Measurements from ENCODE around the gene KDM2A. TPM values are rescaled to one million over a fixed set of nuclear protein-coding genes. Genes with fewer than 3 reads are reported as not detected.

The KDM2A gene
- total RNA-seq, 1 experiment from 2014 or later: 121 TPM

DNA sequence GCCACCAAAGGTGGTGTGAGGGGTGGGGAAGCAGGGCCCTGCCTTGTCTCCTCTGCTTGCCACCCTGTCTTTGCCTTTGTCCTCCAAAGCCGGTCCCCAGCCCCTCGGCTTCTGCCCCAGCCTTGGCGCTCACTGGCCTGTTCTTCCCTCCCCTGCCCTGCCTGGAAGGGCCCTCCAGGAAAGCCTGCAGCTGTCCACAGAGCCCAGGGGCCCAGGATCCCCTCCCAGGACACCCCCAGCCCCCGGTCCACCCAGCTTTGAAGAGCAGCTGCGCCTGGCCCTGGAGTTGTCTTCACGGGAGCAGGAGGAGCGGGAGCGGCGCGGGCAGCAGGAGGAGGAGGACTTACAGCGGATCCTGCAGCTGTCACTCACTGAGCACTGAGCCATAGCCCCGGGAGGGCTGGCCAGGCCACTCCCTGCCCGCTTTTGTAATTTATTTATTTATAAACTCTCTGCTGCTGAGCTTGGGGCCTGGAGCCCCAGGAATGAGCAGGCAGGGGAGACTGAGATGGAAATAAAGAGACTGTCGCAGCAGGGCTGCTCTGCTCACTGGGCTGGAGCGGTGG, 183.0 kb downstream of the KDM2A start:
- TF ChIP-seq, protein P1, sequence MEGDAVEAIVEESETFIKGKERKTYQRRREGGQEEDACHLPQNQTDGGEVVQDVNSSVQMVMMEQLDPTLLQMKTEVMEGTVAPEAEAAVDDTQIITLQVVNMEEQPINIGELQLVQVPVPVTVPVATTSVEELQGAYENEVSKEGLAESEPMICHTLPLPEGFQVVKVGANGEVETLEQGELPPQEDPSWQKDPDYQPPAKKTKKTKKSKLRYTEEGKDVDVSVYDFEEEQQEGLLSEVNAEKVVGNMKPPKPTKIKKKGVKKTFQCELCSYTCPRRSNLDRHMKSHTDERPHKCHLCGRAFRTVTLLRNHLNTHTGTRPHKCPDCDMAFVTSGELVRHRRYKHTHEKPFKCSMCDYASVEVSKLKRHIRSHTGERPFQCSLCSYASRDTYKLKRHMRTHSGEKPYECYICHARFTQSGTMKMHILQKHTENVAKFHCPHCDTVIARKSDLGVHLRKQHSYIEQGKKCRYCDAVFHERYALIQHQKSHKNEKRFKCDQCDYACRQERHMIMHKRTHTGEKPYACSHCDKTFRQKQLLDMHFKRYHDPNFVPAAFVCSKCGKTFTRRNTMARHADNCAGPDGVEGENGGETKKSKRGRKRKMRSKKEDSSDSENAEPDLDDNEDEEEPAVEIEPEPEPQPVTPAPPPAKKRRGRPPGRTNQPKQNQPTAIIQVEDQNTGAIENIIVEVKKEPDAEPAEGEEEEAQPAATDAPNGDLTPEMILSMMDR (conservative IDR thresholded peaks at IDR 0.05; ENCODE audit: low read depth, low read length): no peak
- TF ChIP-seq EZH2 (IDR thresholded peaks at IDR 0.05; ENCODE audit: borderline replicate concordance, low read depth, low read length, poor library complexity, severe bottlenecking): no peak
- H3K4me3 ChIP-seq (ENCODE audit: low read depth, low read length, poor library complexity, severe bottlenecking): peak overlapping the region; percentile 60
- DNase-seq (ENCODE audit: low spot score): peak; percentile 80
- intact Hi-C loops (cut with micrococcal nuclease; ENCODE audit: unreplicated experiment): no loop called here
- no TSS peak for BruUV-seq (replicated peaks)
- peak overlapping the region; percentile 72 for H3K27ac ChIP-seq (ENCODE audit: low read depth, low read length, poor library complexity, severe bottlenecking)
- peaks cover 50% of the 10 kb centered on the region for H3K36me3 ChIP-seq (ENCODE audit: insufficient read depth, low read length, poor library complexity, severe bottlenecking)
- H3K27me3 ChIP-seq (replicated peaks; ENCODE audit: insufficient read depth, low read depth, low read length, poor library complexity): no peaks in the 10 kb centered on the region
- H3K9me3 ChIP-seq (ENCODE audit: low read depth, low read length, poor library complexity, severe bottlenecking): no peaks in the 10 kb centered on the region
- H3K4me1 ChIP-seq (ENCODE audit: insufficient read depth, low read length, poor library complexity, severe bottlenecking): peaks cover 10% of the 10 kb centered on the region
- CTCF ChIA-PET: interaction anchor here (1.0 kb wide), 1 partner anchor 41 kb away, joined by 3 read pairs; no protein-coding TSS in a partner anchor
- POLR2A ChIA-PET (ENCODE audit: low non-redundant PET): interaction anchor here (0.6 kb wide), 1 partner anchor 100 kb away, joined by 7 read pairs; the partner anchor contains the start of gene PPP1CA

DNA sequence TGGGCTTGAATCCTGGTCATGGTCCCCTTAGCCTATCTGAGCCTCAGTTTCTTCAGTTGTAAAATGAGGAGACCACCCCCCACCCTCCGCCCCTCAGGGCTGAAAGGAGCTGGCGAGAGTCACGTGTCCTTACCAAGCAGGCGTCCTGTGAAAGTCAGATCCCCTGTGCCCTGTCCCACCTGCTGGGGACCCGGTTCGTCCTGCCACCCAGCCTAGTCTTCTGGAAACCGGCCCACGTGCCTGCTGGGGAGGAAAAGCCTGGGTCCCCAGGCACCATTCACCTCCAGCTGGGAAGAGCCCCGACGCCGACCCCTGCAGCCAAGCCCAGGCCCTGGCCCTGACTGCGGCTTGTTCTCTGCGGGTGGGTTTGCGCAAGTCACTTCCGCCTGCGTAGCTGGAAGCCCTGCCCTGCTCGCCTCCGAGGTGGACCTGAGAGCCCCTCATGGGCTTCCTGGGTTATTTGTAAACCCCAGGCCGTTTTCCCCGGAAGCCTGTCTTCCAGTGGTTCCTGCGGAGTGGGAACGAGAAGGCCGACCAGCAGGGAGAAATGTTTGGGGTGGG, 183.6 kb downstream of the KDM2A start:
- intact Hi-C loops (cut with micrococcal nuclease; ENCODE audit: unreplicated experiment): no loop called here
- Histone ChIP-seq H3K4me3 (ENCODE audit: low read depth, low read length, poor library complexity, severe bottlenecking) (peak overlapping the region; percentile 60), H3K9me3 (ENCODE audit: low read depth, low read length, poor library complexity, severe bottlenecking) (no peaks in the 10 kb centered on the region), H3K27me3 (replicated peaks; ENCODE audit: insufficient read depth, low read depth, low read length, poor library complexity) (no peaks in the 10 kb centered on the region), H3K36me3 (ENCODE audit: insufficient read depth, low read length, poor library complexity, severe bottlenecking) (peaks cover 49% of the 10 kb centered on the region), H3K27ac (ENCODE audit: low read depth, low read length, poor library complexity, severe bottlenecking) (peak overlapping the region; percentile 72), H3K4me1 (ENCODE audit: insufficient read depth, low read length, poor library complexity, severe bottlenecking) (peaks cover 10% of the 10 kb centered on the region)
- DNase-seq (ENCODE audit: low spot score): no peak
- TF ChIP-seq, protein P1 (conservative IDR thresholded peaks at IDR 0.05; ENCODE audit: low read depth, low read length): no peak
- no peak for TF ChIP-seq EZH2 (IDR thresholded peaks at IDR 0.05; ENCODE audit: borderline replicate concordance, low read depth, low read length, poor library complexity, severe bottlenecking)
- ChIA-PET POLR2A (ENCODE audit: low non-redundant PET) (no interaction called here), CTCF (interaction anchor here (1.0 kb wide), 1 partner anchor 41 kb away, joined by 3 read pairs; no protein-coding TSS in a partner anchor)
- BruUV-seq (replicated peaks): no TSS peak

DNA sequence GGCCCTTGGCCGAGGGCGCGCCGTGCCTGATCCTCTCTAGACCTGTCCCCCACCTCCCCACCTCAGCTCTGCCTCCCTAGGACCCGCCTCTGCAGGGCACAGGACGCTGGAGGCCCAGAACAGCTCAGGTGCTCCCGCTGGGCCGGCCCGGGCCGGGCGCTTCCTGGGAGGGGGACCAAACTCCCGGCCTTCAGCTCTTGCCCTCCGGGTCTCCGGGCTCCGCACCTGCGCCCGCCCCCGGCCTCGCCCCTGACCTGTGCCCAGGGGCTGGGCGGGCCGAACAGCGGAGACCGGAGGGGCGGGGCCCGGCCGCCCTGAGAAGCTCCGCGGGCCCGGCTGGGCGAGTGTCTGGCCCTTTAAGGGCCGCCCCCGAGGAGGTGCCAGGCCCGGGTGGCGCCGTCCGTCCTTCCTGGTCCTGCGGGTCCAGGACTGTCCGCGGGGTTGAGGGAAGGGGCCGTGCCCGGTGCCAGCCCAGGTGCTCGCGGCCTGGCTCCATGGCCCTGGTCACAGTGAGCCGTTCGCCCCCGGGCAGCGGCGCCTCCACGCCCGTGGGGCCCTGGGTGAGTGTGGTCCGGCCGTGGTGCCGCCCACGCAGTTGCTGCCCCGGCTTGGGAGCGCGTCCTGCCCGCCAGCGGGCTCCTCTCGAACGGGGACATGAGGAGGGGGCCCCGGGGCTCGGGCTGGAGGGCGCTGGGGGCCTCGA, 184.2 kb downstream of the KDM2A start, which contains the start of gene SSH3:
TSS of gene SSH3 (plus strand) at position 399 of the 703 bp plus-strand sequence. CDS start at position 495, 96 bp downstream.
- no peak for TF ChIP-seq EZH2 (IDR thresholded peaks at IDR 0.05; ENCODE audit: borderline replicate concordance, low read depth, low read length, poor library complexity, severe bottlenecking)
- Histone ChIP-seq H3K36me3 (ENCODE audit: insufficient read depth, low read length, poor library complexity, severe bottlenecking) (peaks cover 42% of the 10 kb centered on the region), H3K4me3 (ENCODE audit: low read depth, low read length, poor library complexity, severe bottlenecking) (peak within 1 kb of the TSS; percentile 60), H3K27me3 (replicated peaks; ENCODE audit: insufficient read depth, low read depth, low read length, poor library complexity) (no peaks in the 10 kb centered on the region), H3K27ac (ENCODE audit: low read depth, low read length, poor library complexity, severe bottlenecking) (peak within 1 kb of the TSS; percentile 72), H3K4me1 (ENCODE audit: insufficient read depth, low read length, poor library complexity, severe bottlenecking) (peaks cover 10% of the 10 kb centered on the region), H3K9me3 (ENCODE audit: low read depth, low read length, poor library complexity, severe bottlenecking) (no peaks in the 10 kb centered on the region)
- BruUV-seq (replicated peaks): no TSS peak
- ChIA-PET CTCF (interaction anchor here (1.0 kb wide), 1 partner anchor 42 kb away, joined by 3 read pairs; no protein-coding TSS in a partner anchor), POLR2A (ENCODE audit: low non-redundant PET) (no interaction called here)
- peak; percentile 58 for DNase-seq (ENCODE audit: low spot score)
- intact Hi-C loops (cut with micrococcal nuclease; ENCODE audit: unreplicated experiment): no loop called here
